H1 (cell line): ENCODE data around the gene UNC80. TPM values are rescaled to one million over a fixed set of nuclear protein-coding genes. Genes with fewer than 3 reads are reported as not detected.

Experiments
- CTCF ChIA-PET: fragments of 300-600 bp; sonication (Branson Sonifier 250); formaldehyde crosslinking; loops from one replicate; lab custom pipeline; 2021; ENCODE audit not compliant: partially characterized antibody; lab: Charles Lee
- POLR2A ChIA-PET: fragments of 300-600 bp; sonication (Branson Sonifier 250); formaldehyde crosslinking; loops from one replicate; lab custom pipeline; 2021; ENCODE audit warnings: inconsistent platforms; ENCODE audit not compliant: partially characterized antibody; lab: Charles Lee
- DNase-seq, 2 experiments: peaks; one replicate each; pipeline versions ENCODE4 v3.0.0 to v3.0.0-alpha.2; 2010 to 2022; ENCODE audit warnings: low spot score in 2 of 2, low read depth in 1 of 2, mixed read lengths in 1 of 2
- FAIRE-seq: peaks from 2 replicates; lab custom pipeline; 2011; peaks lifted over from hg19 to GRCh38; lab: Jason Lieb, UNC
- H2AFZ ChIP-seq: 2 replicates; pipeline ENCODE4 v1.8.1; 2012; ENCODE audit warnings: low read length, inconsistent platforms
- H2AK5ac ChIP-seq: 2 replicates; pipeline ENCODE4 v1.6.1; 2013; ENCODE audit warnings: low read depth, low read length
- H2BK120ac ChIP-seq: replicated peaks from 2 replicates; pipeline ENCODE3; 2013; ENCODE audit warnings: low read depth, low read length, inconsistent platforms
- H2BK12ac ChIP-seq: 2 replicates; pipeline ENCODE4 v1.6.1; 2013; ENCODE audit warnings: low read depth, low read length
- H2BK15ac ChIP-seq: 2 replicates; pipeline ENCODE4 v1.6.1; 2013; ENCODE audit warnings: low read length
- H2BK20ac ChIP-seq: 2 replicates; pipeline ENCODE4 v1.6.1; 2013; ENCODE audit warnings: low read length
- H2BK5ac ChIP-seq: 2 replicates; pipeline ENCODE4 v1.6.1; 2013; ENCODE audit warnings: low read depth, low read length
- H3K14ac ChIP-seq: 2 replicates; pipeline ENCODE4 v1.6.1; 2013; ENCODE audit warnings: inconsistent platforms; ENCODE audit not compliant: insufficient read length
- H3K18ac ChIP-seq: 2 replicates; pipeline ENCODE4 v1.6.1; 2013; ENCODE audit warnings: low read length; ENCODE audit errors: extremely low read depth
- H3K23ac ChIP-seq: 2 replicates; pipeline ENCODE4 v1.6.1; 2013; ENCODE audit warnings: inconsistent platforms; ENCODE audit not compliant: insufficient read length
- H3K23me2 ChIP-seq: 2 replicates; pipeline ENCODE4 v1.6.1; 2013; ENCODE audit warnings: low read depth, low read length
- H3K27ac ChIP-seq: 2 replicates; pipeline ENCODE4 v1.6.1; 2011; ENCODE audit warnings: low read depth, low read length, inconsistent platforms
- H3K27me3 ChIP-seq, 4 experiments: replicated peaks in 1 of 4; 1 replicate in 1 of 4; 2 replicates in 3 of 4; pipeline versions ENCODE4 v1.6.1 to v1.8.1; 2011 to 2013; ENCODE audit warnings: low read length in 3 of 4, mild to moderate bottlenecking in 3 of 4, inconsistent platforms in 2 of 4, mixed read lengths in 2 of 4, moderate library complexity in 1 of 4; ENCODE audit not compliant: control insufficient read depth in 3 of 4, insufficient read depth in 3 of 4; ENCODE audit errors: extremely low read depth in 1 of 4
- H3K36me3 ChIP-seq, 4 experiments: 2 replicates each; pipeline versions ENCODE4 v1.6.1 to v1.8.1; 2011 to 2013; ENCODE audit warnings: mild to moderate bottlenecking in 4 of 4, low read length in 3 of 4, moderate library complexity in 2 of 4, control low read depth in 1 of 4, inconsistent platforms in 1 of 4; ENCODE audit not compliant: insufficient read depth in 4 of 4, control insufficient read depth in 2 of 4
- H3K4ac ChIP-seq: replicated peaks from 2 replicates; pipeline ENCODE3; 2013; ENCODE audit warnings: low read length, low read depth, mixed read lengths, inconsistent platforms; ENCODE audit not compliant: insufficient read length
- H3K4me1 ChIP-seq, 4 experiments: replicated peaks in 1 of 4; 1 replicate in 1 of 4; 2 replicates in 3 of 4; pipeline versions ENCODE4 v1.6.1 to v1.8.1; 2011 to 2013; ENCODE audit warnings: low read length in 3 of 4, inconsistent platforms in 2 of 4, mixed read lengths in 1 of 4; ENCODE audit not compliant: insufficient read depth in 4 of 4, control insufficient read depth in 3 of 4
- H3K4me2 ChIP-seq, 2 experiments: 2 replicates each; pipeline versions ENCODE4 v1.6.1 to v1.8.1; 2011 to 2013; ENCODE audit warnings: low read depth in 2 of 2, low read length in 2 of 2, control low read depth in 1 of 2, inconsistent platforms in 1 of 2, mild to moderate bottlenecking in 1 of 2; ENCODE audit not compliant: insufficient read depth in 1 of 2
- H3K4me3 ChIP-seq, 4 experiments: fragments of 200-600, 300-600 bp in 1 of 4; sonication (generic), shearing (Covaris generic), sonication (Bioruptor Twin) in 1 of 4; 2 replicates each; pipeline versions ENCODE4 v1.5.1 to v1.8.1; 2011 to 2016; ENCODE audit warnings: low read length in 4 of 4, low read depth in 3 of 4, control low read depth in 2 of 4, inconsistent platforms in 2 of 4, mild to moderate bottlenecking in 2 of 4, mixed read lengths in 1 of 4, moderate library complexity in 1 of 4; ENCODE audit not compliant: insufficient read depth in 2 of 4; ENCODE audit errors: extremely low read depth in 1 of 4
- H3K56ac ChIP-seq: replicated peaks from 2 replicates; pipeline ENCODE3; 2013; ENCODE audit warnings: low read depth, mild to moderate bottlenecking, mixed read lengths, low read length, inconsistent platforms; ENCODE audit not compliant: insufficient read length
- H3K79me1 ChIP-seq: 2 replicates; pipeline ENCODE4 v1.6.1; 2013; ENCODE audit warnings: low read depth, low read length, control low read depth
- H3K79me2 ChIP-seq, 2 experiments: 2 replicates each; pipeline versions ENCODE4 v1.6.1 to v1.8.1; 2012 to 2013; ENCODE audit warnings: low read length in 2 of 2, mild to moderate bottlenecking in 2 of 2, inconsistent platforms in 1 of 2; ENCODE audit not compliant: insufficient read depth in 2 of 2, control insufficient read depth in 1 of 2
- H3K9ac ChIP-seq, 4 experiments: replicated peaks in 1 of 4; 1 replicate in 1 of 4; 2 replicates in 3 of 4; pipeline versions ENCODE4 v1.6.1 to v1.8.1; 2011 to 2013; ENCODE audit warnings: low read depth in 3 of 4, low read length in 3 of 4, control low read depth in 2 of 4, mild to moderate bottlenecking in 2 of 4, moderate library complexity in 2 of 4, inconsistent platforms in 1 of 4; ENCODE audit errors: extremely low read depth in 1 of 4
- H3K9me3 ChIP-seq, 2 experiments: 2 replicates each; pipeline versions ENCODE4 v1.6.1 to v1.8.1; 2012 to 2013; ENCODE audit warnings: mild to moderate bottlenecking in 2 of 2, moderate library complexity in 2 of 2, control low read depth in 1 of 2, inconsistent platforms in 1 of 2, low read depth in 1 of 2, low read length in 1 of 2, mixed read lengths in 1 of 2; ENCODE audit not compliant: insufficient read depth in 2 of 2
- H4K20me1 ChIP-seq, 2 experiments: replicated peaks in 1 of 2; 2 replicates each; pipeline versions ENCODE3 to v1.8.1; 2011 to 2013; ENCODE audit warnings: inconsistent platforms in 2 of 2, low read length in 2 of 2, mild to moderate bottlenecking in 1 of 2; ENCODE audit not compliant: insufficient read depth in 2 of 2, control insufficient read depth in 1 of 2
- H4K5ac ChIP-seq: 2 replicates; pipeline ENCODE4 v1.6.1; 2013; ENCODE audit warnings: low read length, low read depth, mixed read lengths, inconsistent platforms; ENCODE audit not compliant: insufficient read length
- H4K8ac ChIP-seq: 2 replicates; pipeline ENCODE4 v1.8.0; 2013; ENCODE audit warnings: mild to moderate bottlenecking, moderate library complexity, low read length, inconsistent platforms; ENCODE audit not compliant: insufficient read depth; ENCODE audit errors: extremely low read depth
- H4K91ac ChIP-seq: replicated peaks from 2 replicates; pipeline ENCODE3; 2013; ENCODE audit warnings: low read length, mixed read lengths, inconsistent platforms; ENCODE audit not compliant: insufficient read length
- CHD1 ChIP-seq: IDR thresholded peaks from 2 replicates; pipeline ENCODE4 v1.6.1; 2012; ENCODE audit warnings: low read depth, low read length, improper control_type of control experiment
- CTBP2 ChIP-seq: IDR thresholded peaks from 2 replicates; pipeline ENCODE4 v1.7.0; 2011; ENCODE audit warnings: borderline replicate concordance, mild to moderate bottlenecking, moderate library complexity, mixed read lengths, low read length; ENCODE audit not compliant: insufficient read depth, insufficient read length
- EGR1 ChIP-seq: IDR thresholded peaks from 2 replicates; pipeline ENCODE4 v1.6.1; 2011; ENCODE audit warnings: low read depth, low read length, borderline replicate concordance
- EZH2 ChIP-seq: fragments of 200-600 bp; sonication (generic); IDR thresholded peaks from 2 replicates; pipeline ENCODE4 v1.7.1; 2012; ENCODE audit warnings: low read depth, mild to moderate bottlenecking, moderate library complexity, low read length, inconsistent platforms; ENCODE audit not compliant: severe bottlenecking
- GABPA ChIP-seq: IDR thresholded peaks from 2 replicates; pipeline ENCODE4 v1.6.1; 2011; ENCODE audit warnings: mild to moderate bottlenecking, low read length, moderate library complexity, borderline replicate concordance; ENCODE audit not compliant: insufficient read depth
- KDM1A ChIP-seq: fragments of 200-600, 300-600 bp; sonication (generic); IDR thresholded peaks from 2 replicates; pipeline ENCODE4 v1.7.1; 2016; ENCODE audit warnings: mild to moderate bottlenecking, low read length, borderline replicate concordance
- KDM4A ChIP-seq: IDR thresholded peaks from one replicate; pipeline ENCODE4 v1.7.1; 2012; ENCODE audit warnings: low read depth, mild to moderate bottlenecking, moderate library complexity, low read length, inconsistent platforms; ENCODE audit not compliant: severe bottlenecking
- MAX ChIP-seq: IDR thresholded peaks from 2 replicates; pipeline ENCODE4 v1.6.1; 2012; ENCODE audit warnings: inconsistent platforms
- NANOG ChIP-seq: IDR thresholded peaks from 2 replicates; pipeline ENCODE4 v1.6.1; 2011; ENCODE audit warnings: low read length, low read depth, mild to moderate bottlenecking, inconsistent platforms; ENCODE audit not compliant: insufficient read depth, poor library complexity, severe bottlenecking
- NRF1 ChIP-seq: IDR thresholded peaks from 2 replicates; pipeline ENCODE4 v1.6.1; 2011; ENCODE audit warnings: mild to moderate bottlenecking, low read depth, low read length, improper control_type of control experiment
- RXRA ChIP-seq: IDR thresholded peaks from 2 replicates; pipeline ENCODE4 v1.6.1; 2011; ENCODE audit warnings: low read depth, mild to moderate bottlenecking, low read length, moderate library complexity; ENCODE audit not compliant: insufficient read depth
- SP4 ChIP-seq: IDR thresholded peaks from 2 replicates; pipeline ENCODE4 v1.6.1; 2012; ENCODE audit warnings: low read length, inconsistent platforms
- TCF12 ChIP-seq: IDR thresholded peaks from 2 replicates; pipeline ENCODE4 v1.6.1; 2011; ENCODE audit warnings: low read depth, mild to moderate bottlenecking, low read length
- TEAD4 ChIP-seq: IDR thresholded peaks from 2 replicates; pipeline ENCODE4 v1.6.1; 2012; ENCODE audit warnings: low read depth, low read length, inconsistent platforms, mixed read lengths
- YY1 ChIP-seq: IDR thresholded peaks from 2 replicates; pipeline ENCODE4 v1.6.1; 2011; ENCODE audit warnings: low read depth, mild to moderate bottlenecking, low read length
- WGBS, 2 experiments: shearing (Covaris generic) in 1 of 2; methylation state at CpG; one replicate each; pipeline versions ENCODE4 v1.1.6 to v1.1.7; 2013 to 2015; ENCODE audit warnings: low lambda C conversion rate in 2 of 2, mixed read lengths in 2 of 2, inconsistent platforms in 1 of 2, low coverage in 1 of 2, missing lambda C conversion rate in 1 of 2; ENCODE audit not compliant: insufficient replicate concordance in 2 of 2, insufficient coverage in 1 of 2, insufficient read length in 1 of 2; ENCODE audit errors: extremely low coverage in 1 of 2, missing lambda C conversion rate in 1 of 2; 5-methylcytosine and 5-hydroxymethylcytosine counted together
- polyA plus RNA-seq, 7 experiments: library from polyadenylated mRNA; depleted of rRNA in 3 of 7; stranded (reverse) in 5 of 7; unstranded in 2 of 7; fragments of >200 nt in 5 of 7; fragments of 200-250 nt in 2 of 7; gene quantifications; 1 replicate in 5 of 7; 2 replicates in 1 of 7; 4 replicates in 1 of 7; pipeline versions ENCODE4 v1.2.1 to v1.2.3, GENCODE V29; 2011 to 2013; ENCODE audit warnings: missing spikeins in 2 of 7, mixed read lengths in 2 of 7
- total RNA-seq: library from RNA; stranded (reverse); fragmentation: NEBNext Ultra II Directional; extraction: Animal tissue kit (Norgen Biotek cat#: 25700); gene quantifications from 2 replicates; pipeline ENCODE4 v1.2.1, GENCODE V29; 2021

Gene UNC80
- total and polyA plus RNA-seq, 2 of the 8 experiments (the other 6 are each of a cell fraction or from before 2014, with no cell fraction given) = 0.53 to 0.56 TPM

- Histone ChIP-seq H2AFZ (no peak overlapping the region), H2BK12ac (no peak overlapping the region), H3K4ac (no peak overlapping the region), H3K4me3 (no peak overlapping the region), H4K20me1 (no peaks in the 10 kb centered on the region), H3K79me2 (no peaks in the 10 kb centered on the region), H4K8ac (no peak overlapping the region), H3K9me3 (no peaks in the 10 kb centered on the region), H3K23ac (no peak overlapping the region), H3K4me2 (no peak overlapping the region), H3K4me1 (no peaks in the 10 kb centered on the region), H2BK20ac (no peak overlapping the region), H3K23me2 (no peaks in the 10 kb centered on the region), H3K36me3 (no peaks in the 10 kb centered on the region), H3K56ac (no peak overlapping the region), H4K5ac (no peak overlapping the region), H3K18ac (no peak overlapping the region), H3K27ac (no peak overlapping the region), H4K91ac (no peak overlapping the region), H3K27me3 (no peaks in the 10 kb centered on the region), H3K79me1 (no peaks in the 10 kb centered on the region), H2BK15ac (no peak overlapping the region), H2AK5ac (no peak overlapping the region), H2BK120ac (no peak overlapping the region), H3K9ac (no peak overlapping the region), H2BK5ac (no peak overlapping the region), H3K14ac (no peak overlapping the region)
- ChIA-PET POLR2A (no interaction called here), CTCF (interaction anchor here (0.6 to 0.8 kb wide), 2 partner anchors 9 to 24 kb away, joined by 3 read pairs; no protein-coding TSS in a partner anchor)
- WGBS, 2 experiments = 85% methylated on average over 2 of the region's 2 CpGs; no CpG with 5 or more reads in 1 of the 2 experiments
- DNase-seq = no peak
- FAIRE-seq = no peak
- no peak for TF ChIP-seq SP4
- no peak for TF ChIP-seq RXRA
- no peak for TF ChIP-seq EZH2
- no peak for TF ChIP-seq TEAD4
- no peak for TF ChIP-seq KDM1A
- TF ChIP-seq GABPA = no peak
- TF ChIP-seq TCF12 = no peak
- no peak for TF ChIP-seq MAX
- TF ChIP-seq CTBP2 = no peak
- no peak for TF ChIP-seq NRF1
- no peak for TF ChIP-seq KDM4A
- no peak for TF ChIP-seq CHD1
- no peak for TF ChIP-seq NANOG
- no peak for TF ChIP-seq YY1
- no peak for TF ChIP-seq EGR1
Measured at GRCh38 chr2:209984291-209984690, 212.7 kb downstream of the UNC80 start.
